ENCODE measurements around the gene UBAC2.
A peak's percentile ranks its signal among the peaks of the same experiment; 100 is the strongest.
"Not testable (repeated sequence)": the region's sequence is repeated elsewhere in the genome, so short reads cannot be mapped to it uniquely, and the experiment has no call there.

UBAC2 gene

GRCh38 chr13:99383511-99383921, 182.9 kb downstream of the UBAC2 start:
- no peak for DNase-seq

DNA sequence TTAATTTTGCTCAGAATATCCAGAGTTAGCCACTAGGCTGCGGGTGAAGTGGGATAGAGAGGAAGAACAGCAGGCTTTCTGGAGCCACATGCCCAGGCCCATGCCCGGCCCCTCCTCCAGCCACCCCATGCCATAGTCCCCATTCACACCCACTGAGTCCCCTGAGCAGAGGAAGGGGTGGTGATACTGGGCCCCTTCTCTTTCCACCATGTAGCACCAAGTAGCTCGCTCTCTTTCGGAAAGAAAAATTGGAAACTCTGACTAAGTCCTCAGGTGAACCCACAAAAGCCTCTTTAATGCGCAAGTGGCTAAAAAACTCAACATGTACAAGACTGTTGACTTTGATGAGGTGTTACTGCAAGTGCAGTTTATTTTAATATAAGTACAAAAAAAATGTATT, 183.3 kb downstream of the UBAC2 start:
- DNase-seq: no peak

GRCh38 chr13:99384468-99384867, 183.8 kb downstream of the UBAC2 start:
- DNase-seq: no peak

GRCh38 chr13:99385161-99385560, 184.5 kb downstream of the UBAC2 start:
- no peak for DNase-seq

DNA sequence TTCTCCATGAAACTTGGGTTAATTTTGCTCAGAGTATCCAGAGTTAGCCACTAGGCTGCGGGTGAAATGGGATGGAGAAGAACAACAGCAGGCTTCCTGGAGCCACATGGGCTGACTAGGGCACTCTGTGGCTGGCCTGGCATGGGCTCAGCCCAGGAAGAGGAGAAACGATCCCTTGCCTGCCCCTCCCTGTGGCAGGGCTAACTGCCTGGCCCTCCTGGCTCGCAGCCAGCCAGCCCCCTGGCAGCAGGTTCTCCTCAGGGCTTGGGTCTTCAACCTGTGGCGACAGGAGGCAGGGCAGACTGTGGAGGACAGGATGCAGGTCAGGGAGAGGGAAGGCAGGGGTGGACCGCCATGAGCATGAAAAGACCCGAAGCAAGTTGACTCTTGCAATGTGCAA, 185.3 kb downstream of the UBAC2 start:
- DNase-seq: no peak

GRCh38 chr13:99386495-99386894, 185.8 kb downstream of the UBAC2 start:
- DNase-seq: no peak

- peak; percentile 21 to 30 for DNase-seq
Observed at GRCh38 chr13:99386911-99387788, 186.5 kb downstream of the UBAC2 start.

GRCh38 chr13:99388334-99388923, 187.8 kb downstream of the UBAC2 start:
- DNase-seq: no peak

DNA sequence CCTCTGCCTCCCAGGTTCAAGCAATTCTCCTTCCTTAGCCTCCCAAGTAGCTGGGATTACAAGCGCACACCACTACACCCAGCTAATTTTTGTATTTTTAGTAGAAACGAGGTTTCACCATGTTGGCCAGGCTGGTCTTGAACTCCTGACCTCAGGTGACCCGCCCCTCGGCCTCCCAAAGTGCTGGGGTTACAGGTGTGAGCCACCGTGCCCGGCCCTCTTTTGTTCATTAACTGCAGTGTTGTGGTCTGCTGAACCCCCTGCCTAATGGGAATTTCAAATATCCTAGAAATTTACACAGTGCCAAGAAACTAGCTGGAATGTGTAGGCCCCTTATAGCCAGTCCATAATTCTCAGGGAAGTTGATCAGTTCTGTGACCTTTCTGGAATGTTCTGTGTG, 188.4 kb downstream of the UBAC2 start:
- DNase-seq: not testable (repeated sequence)

- no peak for DNase-seq
Observed at GRCh38 chr13:99389520-99390304, 189.1 kb downstream of the UBAC2 start.

DNA sequence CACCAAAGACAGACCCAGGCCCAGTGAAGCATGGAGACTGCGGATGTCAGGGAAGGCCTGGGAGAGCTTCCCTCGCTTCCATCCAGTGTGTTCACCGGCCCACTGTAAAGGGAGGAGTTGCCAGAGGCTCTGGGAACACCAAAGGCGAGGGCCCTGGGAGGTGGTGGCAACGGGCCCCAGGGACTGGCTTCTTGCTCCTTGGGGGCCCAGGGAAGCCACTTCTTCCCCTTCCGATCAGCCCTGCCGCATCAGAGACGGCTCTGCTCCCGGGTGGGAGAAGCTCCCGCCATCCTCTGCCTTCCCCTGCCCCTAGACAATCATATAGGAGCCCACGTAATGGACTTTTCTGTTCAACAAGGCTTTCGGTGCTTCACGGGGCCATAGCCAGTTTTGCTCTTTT, 189.9 kb downstream of the UBAC2 start:
- DNase-seq: no peak

- DNase-seq: no peak
Observed at GRCh38 chr13:99391781-99392469, 191.3 kb downstream of the UBAC2 start.

DNA sequence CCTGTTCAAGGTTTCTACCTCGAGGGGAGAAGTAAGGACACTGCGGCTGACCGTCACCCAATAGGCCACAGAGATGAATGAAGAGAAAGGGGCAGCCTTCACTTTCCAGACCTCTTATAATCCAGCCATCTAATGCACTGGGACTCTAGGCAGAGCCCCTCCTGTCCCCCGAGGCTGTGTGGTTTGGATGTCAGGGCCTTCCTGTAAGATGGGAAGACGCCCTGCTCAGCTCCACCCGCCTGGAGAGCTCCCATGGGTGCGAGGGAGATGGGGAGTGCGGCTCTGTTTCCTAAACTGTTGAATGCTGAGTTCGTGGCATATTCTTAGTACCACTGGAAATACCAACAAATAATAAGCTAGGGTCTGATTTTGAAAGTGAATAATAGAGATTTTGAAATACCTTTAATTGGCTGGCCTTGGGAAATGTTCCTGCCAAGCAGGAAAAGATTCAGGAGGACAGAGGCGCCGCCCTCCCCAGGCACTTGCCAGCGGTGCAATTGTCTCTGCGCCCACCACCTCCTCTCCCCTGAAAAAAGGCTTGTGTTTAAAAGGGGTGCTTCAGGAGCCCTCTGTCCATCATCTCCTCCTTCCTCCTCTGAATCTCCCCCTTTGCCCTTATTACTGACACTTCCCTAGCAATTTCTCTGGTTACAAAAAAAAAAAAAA, 191.9 kb downstream of the UBAC2 start:
- no peak for DNase-seq

- not testable (repeated sequence) for DNase-seq
Observed at GRCh38 chr13:99393391-99393790, 192.7 kb downstream of the UBAC2 start.

DNA sequence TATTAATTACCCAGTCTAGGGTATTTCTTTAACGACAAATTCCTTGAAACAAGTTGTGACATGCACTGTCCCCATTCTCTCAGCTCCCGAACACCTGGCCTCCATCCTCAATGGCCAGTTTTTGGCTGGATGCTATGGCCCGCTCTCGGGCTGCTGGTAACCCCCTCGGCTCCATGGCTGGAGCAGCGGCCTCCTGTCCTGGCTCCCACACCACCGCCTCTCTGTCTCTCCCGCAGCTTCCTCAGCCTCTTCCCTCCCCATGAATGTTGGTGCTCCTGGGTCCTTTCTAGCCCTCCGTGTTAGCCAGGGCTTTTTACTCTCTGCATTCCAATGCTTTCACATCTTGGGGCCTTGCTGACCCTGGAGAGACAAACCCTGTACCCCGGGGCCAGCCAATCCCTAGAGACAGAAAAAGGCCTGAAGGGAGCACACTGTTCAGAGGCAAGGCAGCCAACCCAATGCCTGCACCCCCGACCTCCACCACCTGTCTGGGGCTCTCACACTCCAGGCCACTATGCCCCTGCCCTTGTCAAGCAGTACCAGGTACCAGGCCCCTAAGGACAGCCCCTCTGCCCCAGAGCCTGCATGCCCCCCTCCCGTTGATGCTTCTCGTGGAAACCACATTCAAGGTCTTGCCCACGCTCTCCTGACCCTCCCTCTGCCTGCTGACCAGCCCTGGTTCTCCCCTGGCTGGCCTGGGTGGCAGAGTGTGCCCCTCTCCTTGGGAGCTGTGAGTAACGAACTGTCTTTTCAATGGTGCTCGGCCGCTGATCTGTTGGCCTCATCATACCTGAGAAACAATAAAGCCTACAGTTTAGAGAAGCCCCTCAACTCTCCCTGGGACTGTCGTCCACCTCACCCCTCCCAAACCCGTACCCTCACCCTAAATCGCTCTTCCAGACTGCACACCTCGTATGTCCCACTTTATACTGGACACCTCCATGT, 193.4 kb downstream of the UBAC2 start:
- no peak for DNase-seq

- no peak for DNase-seq
Observed at GRCh38 chr13:99395436-99395835, 194.8 kb downstream of the UBAC2 start.

DNA sequence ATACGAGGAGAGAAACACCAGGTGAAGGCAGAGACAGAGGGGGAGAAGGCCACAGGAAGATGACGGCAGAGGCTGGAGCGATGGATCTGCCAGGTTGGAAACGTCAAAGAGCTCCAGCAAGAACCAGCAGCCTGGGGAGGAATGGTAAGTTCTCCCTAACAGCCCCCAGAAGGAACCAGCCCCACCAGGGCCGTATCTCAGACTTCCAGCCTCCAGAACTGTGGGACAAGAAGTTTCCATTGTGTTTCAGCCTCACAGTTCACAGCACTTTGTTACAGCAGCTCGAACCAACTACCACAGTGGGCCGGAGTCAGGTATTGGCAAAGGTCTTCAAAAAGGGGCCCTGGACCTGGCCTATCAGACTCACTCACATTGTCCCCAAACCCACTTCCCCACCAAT, 195.8 kb downstream of the UBAC2 start:
- no peak for DNase-seq

- no peak for DNase-seq
Observed at GRCh38 chr13:99398071-99398470, 197.4 kb downstream of the UBAC2 start.

DNA sequence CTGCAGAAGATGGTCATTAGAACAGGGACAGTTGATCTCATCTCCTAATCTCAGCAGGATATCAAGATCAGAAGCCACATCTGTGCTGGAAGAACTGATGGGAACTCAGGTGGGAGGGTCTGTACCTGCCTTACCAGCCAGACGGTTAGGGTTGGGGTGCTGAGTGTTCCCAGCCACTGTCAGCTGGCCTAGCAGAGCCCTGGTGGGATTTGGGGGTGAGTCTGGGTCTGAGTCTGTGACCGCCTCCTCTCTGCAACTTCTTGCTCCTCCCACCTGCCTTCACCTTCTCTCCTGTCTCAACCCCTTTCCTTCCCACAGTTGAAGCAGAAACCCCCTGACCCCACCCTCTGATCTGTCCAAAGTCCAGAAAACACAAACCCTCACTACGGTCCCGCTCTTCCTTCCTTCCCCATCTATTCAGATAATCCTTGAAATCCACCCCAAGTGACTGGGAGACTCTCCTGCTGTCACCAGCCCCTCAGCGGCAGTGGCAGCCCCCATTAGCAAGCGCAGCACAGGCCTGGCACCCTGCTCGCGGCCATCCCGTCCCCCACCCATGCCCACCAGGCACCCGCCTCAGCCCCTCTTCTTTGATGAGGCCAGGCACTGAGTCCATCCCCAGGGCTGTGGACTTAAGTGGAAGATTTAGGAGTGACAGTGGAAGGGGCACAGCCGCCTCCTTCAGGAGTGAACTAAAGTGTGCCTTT, 198.4 kb downstream of the UBAC2 start:
- DNase-seq: no peak

GRCh38 chr13:99399623-99399974, 198.9 kb downstream of the UBAC2 start:
- DNase-seq: no peak

All from SW 1271 (cell line).